ENCODE measurements around the gene GPR39.

Gene GPR39

GRCh38 chr2:132374961-132375360 lies 41.6 kb upstream of the GPR39 start:
- no peak for TF ChIP-seq CTCF (IDR thresholded peaks at IDR 0.05; ENCODE audit: insufficient read depth, low read length, missing control alignments)
- H3K4me3 ChIP-seq (ENCODE audit: low read depth, low read length): no peak overlapping the region
- no peak for DNase-seq (ENCODE audit: low read depth, low spot score)
- POLR2A ChIA-PET: no interaction called here
- CTCF ChIA-PET: no interaction called here

GRCh38 chr2:132381376-132381775 lies 35.2 kb upstream of the GPR39 start:
- POLR2A ChIA-PET: no interaction called here
- DNase-seq (ENCODE audit: low read depth, low spot score): no peak
- TF ChIP-seq CTCF (IDR thresholded peaks at IDR 0.05; ENCODE audit: insufficient read depth, low read length, missing control alignments): no peak
- CTCF ChIA-PET: no interaction called here
- H3K4me3 ChIP-seq (ENCODE audit: low read depth, low read length): no peak overlapping the region

- CTCF ChIA-PET: no interaction called here
- TF ChIP-seq CTCF (IDR thresholded peaks at IDR 0.05; ENCODE audit: insufficient read depth, low read length, missing control alignments): no peak
- no peak for DNase-seq (ENCODE audit: low read depth, low spot score)
- H3K4me3 ChIP-seq (ENCODE audit: low read depth, low read length): no peak overlapping the region
- POLR2A ChIA-PET: no interaction called here
Measured at GRCh38 chr2:132383956-132384355, 32.6 kb upstream of the GPR39 start.

GRCh38 chr2:132384491-132385151 lies 32.0 kb upstream of the GPR39 start:
- DNase-seq (ENCODE audit: low read depth, low spot score): no peak
- no peak overlapping the region for H3K4me3 ChIP-seq (ENCODE audit: low read depth, low read length)

GRCh38 chr2:132387126-132387525 lies 29.5 kb upstream of the GPR39 start:
- no peak overlapping the region for H3K4me3 ChIP-seq (ENCODE audit: low read depth, low read length)
- no peak for TF ChIP-seq CTCF (IDR thresholded peaks at IDR 0.05; ENCODE audit: insufficient read depth, low read length, missing control alignments)
- no peak for DNase-seq (ENCODE audit: low read depth, low spot score)
- POLR2A ChIA-PET: no interaction called here
- CTCF ChIA-PET: no interaction called here

More at GRCh38 chr2:132384491-132385151, 32.0 kb upstream of the GPR39 start:
- ChIA-PET POLR2A (no interaction called here), CTCF (no interaction called here)
- no peak for TF ChIP-seq CTCF (IDR thresholded peaks at IDR 0.05; ENCODE audit: insufficient read depth, low read length, missing control alignments)

- TF ChIP-seq CTCF (IDR thresholded peaks at IDR 0.05; ENCODE audit: insufficient read depth, low read length, missing control alignments): no peak
- H3K4me3 ChIP-seq (ENCODE audit: low read depth, low read length): no peak overlapping the region
- ChIA-PET CTCF (no interaction called here), POLR2A (no interaction called here)
- DNase-seq (ENCODE audit: low read depth, low spot score): no peak
Measured at GRCh38 chr2:132390076-132390475, 26.5 kb upstream of the GPR39 start.
